GM23338 (cell line): ENCODE measurements around the gene HTR2B.

Source experiments
- CREB1 ChIP-seq: fragments of 250-450 bp; sonication (Bioruptor Pico); IDR thresholded peaks from 2 replicates; pipeline ENCODE4 v1.5.0; 2020; ENCODE audit warnings: low read depth, mild to moderate bottlenecking, moderate library complexity
- ETS1 ChIP-seq: IDR thresholded peaks from 2 replicates; pipeline ENCODE4 v1.6.1; 2016; ENCODE audit warnings: antibody characterized with exemption
- EZH2 ChIP-seq: fragments of 200-600 bp; sonication (generic); IDR thresholded peaks from one replicate; pipeline ENCODE4 v1.8.0; 2017; ENCODE audit warnings: antibody characterized with exemption, mild to moderate bottlenecking, low read depth; ENCODE audit not compliant: unreplicated experiment
- EZH2phosphoT487 ChIP-seq: fragments of 200-600 bp; sonication (generic); IDR thresholded peaks from one replicate; pipeline ENCODE4 v1.8.1; 2018; ENCODE audit warnings: antibody characterized with exemption; ENCODE audit not compliant: unreplicated experiment
- JUNB ChIP-seq: IDR thresholded peaks from one replicate; pipeline ENCODE4 v1.6.1; 2016; ENCODE audit warnings: antibody characterized with exemption; ENCODE audit not compliant: unreplicated experiment
- NANOG ChIP-seq: IDR thresholded peaks from 2 replicates; pipeline ENCODE4 v1.6.1; 2016; ENCODE audit warnings: antibody characterized with exemption, borderline replicate concordance
- POLR2AphosphoS5 ChIP-seq: IDR thresholded peaks from 2 replicates; pipeline ENCODE4 v1.6.1; 2016; ENCODE audit warnings: antibody characterized with exemption, low read depth
- REST ChIP-seq: IDR thresholded peaks from one replicate; pipeline ENCODE4 v1.6.1; 2018; ENCODE audit warnings: antibody characterized with exemption; ENCODE audit not compliant: unreplicated experiment
- STAT1 ChIP-seq: IDR thresholded peaks from one replicate; pipeline ENCODE4 v1.6.1; 2016; ENCODE audit warnings: antibody characterized with exemption; ENCODE audit not compliant: unreplicated experiment
- ZNF114 ChIP-seq: fragments of 250-450 bp; sonication (Bioruptor Pico); IDR thresholded peaks from 2 replicates; pipeline ENCODE4 v1.5.0; 2020; ENCODE audit warnings: mild to moderate bottlenecking, moderate library complexity
- ZNF331 ChIP-seq: fragments of 250-450 bp; sonication (Bioruptor Pico); IDR thresholded peaks from 2 replicates; pipeline ENCODE4 v1.5.0; 2020; ENCODE audit warnings: low read depth, mild to moderate bottlenecking, moderate library complexity
- TF ChIP-seq, protein P1 (sequence below), 2 experiments: fragments of 200-600 bp in 1 of 2; sonication (generic) in 1 of 2; conservative IDR thresholded peaks; 2 replicates each; pipeline versions ENCODE4 v1.5.1 to v1.6.1; 2016 to 2017; ENCODE audit warnings: antibody characterized with exemption in 2 of 2, low read depth in 2 of 2, mild to moderate bottlenecking in 2 of 2, moderate library complexity in 1 of 2
- TF ChIP-seq, protein P2 (sequence below): fragments of 250-450 bp; sonication (Bioruptor Pico); IDR thresholded peaks from 2 replicates; pipeline ENCODE4 v1.5.0; 2020; ENCODE audit warnings: mild to moderate bottlenecking, moderate library complexity

DNA sequence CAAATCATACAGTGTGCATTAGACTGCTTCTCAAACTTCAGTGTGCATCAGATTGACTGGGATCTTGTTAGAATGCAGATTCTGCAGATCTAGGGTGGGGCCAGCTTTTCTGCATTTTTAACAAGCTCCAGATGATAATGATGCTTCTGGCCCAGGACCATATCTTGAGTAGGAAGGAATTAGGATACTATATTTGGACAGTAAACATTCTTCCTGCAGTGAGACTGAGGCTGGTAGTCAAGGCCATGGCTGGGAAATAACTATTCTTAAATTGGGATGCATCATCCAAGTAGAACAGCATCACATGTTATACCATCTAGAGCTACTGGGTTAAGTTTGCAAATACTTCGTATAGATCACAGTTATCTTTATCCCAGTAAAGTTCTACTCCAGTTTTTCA lies 45.2 kb upstream of the HTR2B start:
- TF ChIP-seq, protein P1, sequence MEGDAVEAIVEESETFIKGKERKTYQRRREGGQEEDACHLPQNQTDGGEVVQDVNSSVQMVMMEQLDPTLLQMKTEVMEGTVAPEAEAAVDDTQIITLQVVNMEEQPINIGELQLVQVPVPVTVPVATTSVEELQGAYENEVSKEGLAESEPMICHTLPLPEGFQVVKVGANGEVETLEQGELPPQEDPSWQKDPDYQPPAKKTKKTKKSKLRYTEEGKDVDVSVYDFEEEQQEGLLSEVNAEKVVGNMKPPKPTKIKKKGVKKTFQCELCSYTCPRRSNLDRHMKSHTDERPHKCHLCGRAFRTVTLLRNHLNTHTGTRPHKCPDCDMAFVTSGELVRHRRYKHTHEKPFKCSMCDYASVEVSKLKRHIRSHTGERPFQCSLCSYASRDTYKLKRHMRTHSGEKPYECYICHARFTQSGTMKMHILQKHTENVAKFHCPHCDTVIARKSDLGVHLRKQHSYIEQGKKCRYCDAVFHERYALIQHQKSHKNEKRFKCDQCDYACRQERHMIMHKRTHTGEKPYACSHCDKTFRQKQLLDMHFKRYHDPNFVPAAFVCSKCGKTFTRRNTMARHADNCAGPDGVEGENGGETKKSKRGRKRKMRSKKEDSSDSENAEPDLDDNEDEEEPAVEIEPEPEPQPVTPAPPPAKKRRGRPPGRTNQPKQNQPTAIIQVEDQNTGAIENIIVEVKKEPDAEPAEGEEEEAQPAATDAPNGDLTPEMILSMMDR (conservative IDR thresholded peaks at IDR 0.05; ENCODE audit: low read depth in 2 of 2): no peak
- TF ChIP-seq REST (no peak), NANOG (no peak), EZH2phosphoT487 (no peak), EZH2 (no peak), ETS1 (no peak), POLR2AphosphoS5 (no peak), ZNF331 (CRISPR knock-in tag) (no peak), CREB1 (no peak), JUNB (no peak), ZNF114 (CRISPR knock-in tag) (no peak), STAT1 (no peak)
- TF ChIP-seq, protein P2, sequence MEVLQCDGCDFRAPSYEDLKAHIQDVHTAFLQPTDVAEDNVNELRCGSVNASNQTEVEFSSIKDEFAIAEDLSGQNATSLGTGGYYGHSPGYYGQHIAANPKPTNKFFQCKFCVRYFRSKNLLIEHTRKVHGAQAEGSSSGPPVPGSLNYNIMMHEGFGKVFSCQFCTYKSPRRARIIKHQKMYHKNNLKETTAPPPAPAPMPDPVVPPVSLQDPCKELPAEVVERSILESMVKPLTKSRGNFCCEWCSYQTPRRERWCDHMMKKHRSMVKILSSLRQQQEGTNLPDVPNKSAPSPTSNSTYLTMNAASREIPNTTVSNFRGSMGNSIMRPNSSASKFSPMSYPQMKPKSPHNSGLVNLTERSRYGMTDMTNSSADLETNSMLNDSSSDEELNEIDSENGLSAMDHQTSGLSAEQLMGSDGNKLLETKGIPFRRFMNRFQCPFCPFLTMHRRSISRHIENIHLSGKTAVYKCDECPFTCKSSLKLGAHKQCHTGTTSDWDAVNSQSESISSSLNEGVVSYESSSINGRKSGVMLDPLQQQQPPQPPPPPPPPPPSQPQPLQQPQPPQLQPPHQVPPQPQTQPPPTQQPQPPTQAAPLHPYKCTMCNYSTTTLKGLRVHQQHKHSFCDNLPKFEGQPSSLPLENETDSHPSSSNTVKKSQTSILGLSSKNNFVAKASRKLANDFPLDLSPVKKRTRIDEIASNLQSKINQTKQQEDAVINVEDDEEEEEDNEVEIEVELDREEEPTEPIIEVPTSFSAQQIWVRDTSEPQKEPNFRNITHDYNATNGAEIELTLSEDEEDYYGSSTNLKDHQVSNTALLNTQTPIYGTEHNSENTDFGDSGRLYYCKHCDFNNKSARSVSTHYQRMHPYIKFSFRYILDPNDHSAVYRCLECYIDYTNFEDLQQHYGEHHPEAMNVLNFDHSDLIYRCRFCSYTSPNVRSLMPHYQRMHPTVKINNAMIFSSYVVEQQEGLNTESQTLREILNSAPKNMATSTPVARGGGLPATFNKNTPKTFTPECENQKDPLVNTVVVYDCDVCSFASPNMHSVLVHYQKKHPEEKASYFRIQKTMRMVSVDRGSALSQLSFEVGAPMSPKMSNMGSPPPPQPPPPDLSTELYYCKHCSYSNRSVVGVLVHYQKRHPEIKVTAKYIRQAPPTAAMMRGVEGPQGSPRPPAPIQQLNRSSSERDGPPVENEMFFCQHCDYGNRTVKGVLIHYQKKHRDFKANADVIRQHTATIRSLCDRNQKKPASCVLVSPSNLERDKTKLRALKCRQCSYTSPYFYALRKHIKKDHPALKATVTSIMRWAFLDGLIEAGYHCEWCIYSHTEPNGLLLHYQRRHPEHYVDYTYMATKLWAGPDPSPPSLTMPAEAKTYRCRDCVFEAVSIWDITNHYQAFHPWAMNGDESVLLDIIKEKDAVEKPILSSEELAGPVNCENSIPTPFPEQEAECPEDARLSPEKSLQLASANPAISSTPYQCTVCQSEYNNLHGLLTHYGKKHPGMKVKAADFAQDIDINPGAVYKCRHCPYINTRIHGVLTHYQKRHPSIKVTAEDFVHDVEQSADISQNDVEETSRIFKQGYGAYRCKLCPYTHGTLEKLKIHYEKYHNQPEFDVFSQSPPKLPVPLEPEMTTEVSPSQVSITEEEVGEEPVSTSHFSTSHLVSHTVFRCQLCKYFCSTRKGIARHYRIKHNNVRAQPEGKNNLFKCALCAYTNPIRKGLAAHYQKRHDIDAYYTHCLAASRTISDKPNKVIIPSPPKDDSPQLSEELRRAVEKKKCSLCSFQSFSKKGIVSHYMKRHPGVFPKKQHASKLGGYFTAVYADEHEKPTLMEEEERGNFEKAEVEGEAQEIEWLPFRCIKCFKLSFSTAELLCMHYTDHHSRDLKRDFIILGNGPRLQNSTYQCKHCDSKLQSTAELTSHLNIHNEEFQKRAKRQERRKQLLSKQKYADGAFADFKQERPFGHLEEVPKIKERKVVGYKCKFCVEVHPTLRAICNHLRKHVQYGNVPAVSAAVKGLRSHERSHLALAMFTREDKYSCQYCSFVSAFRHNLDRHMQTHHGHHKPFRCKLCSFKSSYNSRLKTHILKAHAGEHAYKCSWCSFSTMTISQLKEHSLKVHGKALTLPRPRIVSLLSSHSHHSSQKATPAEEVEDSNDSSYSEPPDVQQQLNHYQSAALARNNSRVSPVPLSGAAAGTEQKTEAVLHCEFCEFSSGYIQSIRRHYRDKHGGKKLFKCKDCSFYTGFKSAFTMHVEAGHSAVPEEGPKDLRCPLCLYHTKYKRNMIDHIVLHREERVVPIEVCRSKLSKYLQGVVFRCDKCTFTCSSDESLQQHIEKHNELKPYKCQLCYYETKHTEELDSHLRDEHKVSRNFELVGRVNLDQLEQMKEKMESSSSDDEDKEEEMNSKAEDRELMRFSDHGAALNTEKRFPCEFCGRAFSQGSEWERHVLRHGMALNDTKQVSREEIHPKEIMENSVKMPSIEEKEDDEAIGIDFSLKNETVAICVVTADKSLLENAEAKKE: no peak
